NCI-H146 (cell line): ENCODE results near the gene LIME1.
A peak's percentile ranks its signal among the peaks of the same experiment; 100 is the strongest.

Experiments
- DNase-seq: peaks from one replicate; lab custom pipeline; 2025; lab: John Stamatoyannopoulos, UW

LIME1 gene

GRCh38 chr20:63739130-63740069, 2.9 kb downstream of the LIME1 start, which contains the start of gene SLC2A4RG:
TSS of gene SLC2A4RG (plus strand) at chr20:63739776. CDS start at chr20:63739913, 137 bp downstream.
- peak; percentile 70 for DNase-seq

- DNase-seq = peak; percentile 50
Measured at GRCh38 chr20:63740070-63740626, 3.7 kb downstream of the LIME1 start.

GRCh38 chr20:63740627-63741353, 4.3 kb downstream of the LIME1 start:
- peak; percentile 75 for DNase-seq

- DNase-seq = no peak
Measured at GRCh38 chr20:63741354-63741675, 4.9 kb downstream of the LIME1 start.

GRCh38 chr20:63741676-63742380, 5.4 kb downstream of the LIME1 start:
- DNase-seq = no peak

- no peak for DNase-seq
Measured at GRCh38 chr20:63742381-63743024, 6.0 kb downstream of the LIME1 start.

GRCh38 chr20:63743210-63743970, 6.9 kb downstream of the LIME1 start:
- no peak for DNase-seq

GRCh38 chr20:63744158-63744557, 7.7 kb downstream of the LIME1 start:
- DNase-seq = no peak

- DNase-seq = no peak
Measured at GRCh38 chr20:63744574-63745423, 8.3 kb downstream of the LIME1 start.

GRCh38 chr20:63745424-63745805, 9.0 kb downstream of the LIME1 start:
- no peak for DNase-seq

- DNase-seq = no peak
Measured at GRCh38 chr20:63745961-63746731, 9.7 kb downstream of the LIME1 start.

GRCh38 chr20:63746751-63747315, 10.4 kb downstream of the LIME1 start:
- no peak for DNase-seq

GRCh38 chr20:63747622-63748069, 11.2 kb downstream of the LIME1 start:
- DNase-seq = no peak

GRCh38 chr20:63748070-63748933, 11.8 kb downstream of the LIME1 start:
- DNase-seq = no peak

- DNase-seq = no peak
Measured at GRCh38 chr20:63748934-63749270, 12.4 kb downstream of the LIME1 start.

- no peak for DNase-seq
Measured at GRCh38 chr20:63749597-63750508, 13.4 kb downstream of the LIME1 start.
